WERI-Rb-1 (cell line): ENCODE measurements around the gene CHMP6.
A peak's percentile ranks its signal among the peaks of the same experiment; 100 is the strongest.
"Not testable (repeated sequence)": the region's sequence is repeated elsewhere in the genome, so short reads cannot be mapped to it uniquely, and the experiment has no call there.

Experiments
- DNase-seq: peaks from one replicate; pipeline ENCODE4 v3.0.0-alpha.2; 2020
- H3K27ac ChIP-seq: fragments of 250-450 bp; sonication (Bioruptor Pico); 2 replicates; pipeline ENCODE4 v1.5.1; 2020; ENCODE audit warnings: mild to moderate bottlenecking, moderate library complexity
- H3K27me3 ChIP-seq: fragments of 250-450 bp; sonication (Bioruptor Pico); 2 replicates; pipeline ENCODE4 v1.5.1; 2021; ENCODE audit warnings: mild to moderate bottlenecking, low read depth, moderate library complexity; ENCODE audit not compliant: insufficient read depth, severe bottlenecking
- H3K36me3 ChIP-seq: fragments of 250-450 bp; sonication (Bioruptor Pico); 2 replicates; pipeline ENCODE4 v1.5.1; 2020; ENCODE audit warnings: mild to moderate bottlenecking, moderate library complexity
- H3K4me3 ChIP-seq: 2 replicates; pipeline ENCODE4 v1.5.1; 2011; ENCODE audit warnings: low read depth, mild to moderate bottlenecking, control low read depth, low read length
- H3K9me3 ChIP-seq: fragments of 250-450 bp; sonication (Bioruptor Pico); 2 replicates; pipeline ENCODE4 v1.5.1; 2021; ENCODE audit warnings: mild to moderate bottlenecking, moderate library complexity; ENCODE audit not compliant: severe bottlenecking
- CTCF ChIP-seq: IDR thresholded peaks from 2 replicates; pipeline ENCODE4 v1.5.1; 2011; ENCODE audit warnings: low read depth, mild to moderate bottlenecking, control low read depth, inconsistent platforms, low read length

CHMP6 gene

GRCh38 chr17:81028506-81028858 is 36.8 kb downstream of the CHMP6 start:
- H3K36me3 ChIP-seq = peaks cover 32% of the 10 kb centered on the region
- H3K27ac ChIP-seq = peak overlapping the region; percentile 0; the same call in 1 of the 2 replicates
- no peak for DNase-seq
- H3K27me3 ChIP-seq = no peaks in the 10 kb centered on the region
- no peak overlapping the region for H3K4me3 ChIP-seq
- TF ChIP-seq CTCF = no peak
- H3K9me3 ChIP-seq = no peaks in the 10 kb centered on the region

GRCh38 chr17:81029859-81030258 is 38.2 kb downstream of the CHMP6 start:
- no peaks in the 10 kb centered on the region for H3K27me3 ChIP-seq
- no peak overlapping the region for H3K4me3 ChIP-seq
- H3K36me3 ChIP-seq = peaks cover 32% of the 10 kb centered on the region
- no peak overlapping the region for H3K27ac ChIP-seq
- no peak for DNase-seq
- no peak for TF ChIP-seq CTCF
- H3K9me3 ChIP-seq = no peaks in the 10 kb centered on the region

- H3K27ac ChIP-seq, DNase-seq, H3K27me3 ChIP-seq, H3K9me3 ChIP-seq, H3K4me3 ChIP-seq: not testable (repeated sequence)
- peaks cover 32% of the 10 kb centered on the region for H3K36me3 ChIP-seq
Measured at GRCh38 chr17:81030312-81030711, 38.7 kb downstream of the CHMP6 start.

- no peak for TF ChIP-seq CTCF
- peak; percentile 13 for DNase-seq
- Histone ChIP-seq H3K9me3 (no peaks in the 10 kb centered on the region), H3K27me3 (no peaks in the 10 kb centered on the region), H3K27ac (peak overlapping the region; percentile 5; the same call in 1 of the 2 replicates), H3K36me3 (peaks cover 33% of the 10 kb centered on the region), H3K4me3 (no peak overlapping the region)
Measured at GRCh38 chr17:81030741-81031565, 39.3 kb downstream of the CHMP6 start.

GRCh38 chr17:81031566-81032550 is 40.2 kb downstream of the CHMP6 start:
- no peaks in the 10 kb centered on the region for H3K27me3 ChIP-seq
- peaks cover 42% of the 10 kb centered on the region for H3K36me3 ChIP-seq
- no peak overlapping the region for H3K4me3 ChIP-seq
- no peak for TF ChIP-seq CTCF
- no peak overlapping the region; the same call in 1 of the 2 replicates for H3K27ac ChIP-seq
- DNase-seq = no peak
- no peaks in the 10 kb centered on the region for H3K9me3 ChIP-seq
